ENCODE data around the gene KCNT2.

Gene KCNT2

DNA sequence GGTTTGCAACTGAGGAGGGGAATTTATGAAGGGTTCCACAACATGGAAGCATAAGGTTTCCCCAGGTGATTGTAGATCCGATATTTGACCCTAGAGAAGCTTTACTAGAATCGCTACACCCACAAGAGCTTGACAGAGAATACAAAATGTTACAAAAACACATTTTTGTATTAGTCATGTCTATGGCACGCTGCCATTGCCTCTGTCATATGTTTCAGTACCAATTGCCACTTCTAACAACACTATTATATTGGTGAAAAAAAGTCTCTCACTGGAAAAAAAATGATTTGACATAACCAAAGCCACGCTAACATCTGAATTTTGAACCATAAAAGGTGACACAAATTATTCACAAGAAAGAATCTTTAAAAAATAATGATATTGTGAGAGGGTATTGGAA is 214.5 kb downstream of the KCNT2 start:
- Mint-ChIP-seq H3K27ac (ENCODE audit: low read depth) (no peak overlapping the region), H3K36me3 (ENCODE audit: insufficient read depth) (no peaks in the 10 kb centered on the region), H3K9me3 (peaks cover 4% of the 10 kb centered on the region), H3K4me3 (no peak overlapping the region), H3K4me1 (no peaks in the 10 kb centered on the region), H3K27me3 (no peaks in the 10 kb centered on the region)
- DNase-seq (ENCODE audit: low spot score in 2 of 2) (no peak), ATAC-seq (replicated peaks; ENCODE audit: extremely low read depth, poor library complexity, severe bottlenecking) (no peak)

DNA sequence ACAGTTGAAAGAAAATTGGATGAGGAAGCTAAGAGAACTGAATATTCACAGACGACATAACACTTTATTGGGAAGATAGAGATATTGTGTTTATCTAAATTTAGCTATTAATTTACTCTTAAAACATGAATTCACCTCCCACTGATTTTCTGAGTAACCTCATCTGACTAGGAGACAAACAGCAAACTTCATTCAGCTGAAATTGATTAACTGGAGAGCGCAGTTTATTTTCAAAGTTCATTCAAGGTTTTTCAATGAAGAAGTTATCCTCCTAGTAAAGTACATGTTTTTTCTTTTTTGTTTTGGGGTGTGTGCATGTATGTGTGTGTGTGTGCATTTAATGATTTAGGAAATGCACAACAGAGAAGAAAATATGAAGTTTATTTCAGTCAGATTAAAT is 215.0 kb downstream of the KCNT2 start:
- peaks cover 4% of the 10 kb centered on the region for H3K9me3 Mint-ChIP-seq
- no peaks in the 10 kb centered on the region for H3K4me1 Mint-ChIP-seq
- H3K27me3 Mint-ChIP-seq: no peaks in the 10 kb centered on the region

DNA sequence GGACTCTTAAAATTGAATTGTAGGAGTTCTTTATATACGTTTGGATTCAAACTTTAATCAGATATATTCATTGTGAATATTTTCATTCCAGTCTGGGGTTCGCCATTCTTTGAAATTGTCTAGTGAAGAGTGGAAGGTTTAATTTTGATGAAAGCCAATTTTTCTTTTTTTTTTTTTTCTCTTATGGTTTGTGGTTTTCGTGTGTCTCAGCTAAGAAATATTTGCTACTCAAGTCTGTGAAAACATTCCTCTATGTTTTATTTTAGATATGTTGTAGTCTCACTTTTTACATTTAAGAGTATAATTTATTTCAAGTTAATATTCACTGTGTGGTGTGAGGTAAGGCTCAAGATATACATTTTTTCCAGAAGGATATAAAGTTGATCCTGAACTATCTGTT is 220.5 kb downstream of the KCNT2 start:
- Mint-ChIP-seq H3K36me3 (ENCODE audit: insufficient read depth) (no peaks in the 10 kb centered on the region), H3K4me1 (no peaks in the 10 kb centered on the region), H3K4me3 (no peak overlapping the region), H3K27ac (ENCODE audit: low read depth) (no peak overlapping the region), H3K27me3 (no peaks in the 10 kb centered on the region), H3K9me3 (peaks cover 14% of the 10 kb centered on the region)
- ATAC-seq (replicated peaks; ENCODE audit: extremely low read depth, poor library complexity, severe bottlenecking): no peak
- no peak for DNase-seq (ENCODE audit: low spot score in 2 of 2)

More for the DNA sequence above, 215.0 kb downstream of the KCNT2 start:
- ATAC-seq (replicated peaks; ENCODE audit: extremely low read depth, poor library complexity, severe bottlenecking) (no peak), DNase-seq (ENCODE audit: low spot score in 2 of 2) (no peak)
- Mint-ChIP-seq H3K36me3 (ENCODE audit: insufficient read depth) (no peaks in the 10 kb centered on the region), H3K4me3 (no peak overlapping the region), H3K27ac (ENCODE audit: low read depth) (no peak overlapping the region)

DNA sequence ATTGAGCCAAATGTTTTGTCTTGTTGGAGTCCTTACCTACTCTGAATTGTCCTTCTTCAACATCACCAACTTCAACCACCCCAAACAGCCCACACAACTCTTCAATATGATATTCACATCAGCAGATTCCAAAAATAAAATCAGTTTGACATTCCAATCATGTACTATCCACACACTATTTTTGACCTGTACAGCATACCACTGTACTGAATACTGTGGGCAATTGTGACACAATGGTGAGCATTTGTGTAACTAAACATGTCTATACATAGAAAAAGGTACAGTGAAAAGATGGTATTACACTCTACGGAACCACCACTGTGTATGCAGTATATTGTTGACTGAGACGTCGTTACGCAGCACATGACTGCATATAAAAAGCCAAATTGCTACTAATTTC is 223.1 kb downstream of the KCNT2 start:
- H3K9me3 Mint-ChIP-seq: peaks cover 11% of the 10 kb centered on the region
- no peaks in the 10 kb centered on the region for H3K4me1 Mint-ChIP-seq
- no peaks in the 10 kb centered on the region for H3K27me3 Mint-ChIP-seq
- ATAC-seq (replicated peaks; ENCODE audit: extremely low read depth, poor library complexity, severe bottlenecking) (no peak), DNase-seq (ENCODE audit: low spot score in 2 of 2) (no peak)
- no peak overlapping the region for H3K4me3 Mint-ChIP-seq
- H3K27ac Mint-ChIP-seq (ENCODE audit: low read depth): no peak overlapping the region
- H3K36me3 Mint-ChIP-seq (ENCODE audit: insufficient read depth): no peaks in the 10 kb centered on the region

DNA sequence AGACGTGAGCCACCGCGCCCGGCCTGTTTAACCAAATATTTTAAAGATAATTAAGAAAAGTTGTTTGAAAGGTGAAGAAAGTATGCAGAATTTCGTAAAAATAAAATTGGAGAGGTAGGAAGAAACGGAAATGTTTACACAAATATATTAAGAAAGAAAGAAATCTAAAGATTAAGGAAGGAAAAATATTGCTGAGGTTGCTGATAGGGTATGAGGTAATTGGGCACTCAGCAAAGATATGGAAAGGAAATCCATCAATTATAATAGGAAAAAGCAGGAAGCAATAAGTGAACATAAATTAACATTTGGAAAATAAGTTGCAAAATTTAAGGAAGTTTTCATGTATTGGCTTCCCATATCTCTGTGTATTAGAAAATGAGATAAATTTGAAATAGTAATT is 225.9 kb downstream of the KCNT2 start:
- Mint-ChIP-seq H3K4me1 (no peaks in the 10 kb centered on the region), H3K4me3 (no peak overlapping the region), H3K27me3 (no peaks in the 10 kb centered on the region), H3K27ac (ENCODE audit: low read depth) (no peak overlapping the region), H3K9me3 (peaks cover 11% of the 10 kb centered on the region), H3K36me3 (ENCODE audit: insufficient read depth) (no peaks in the 10 kb centered on the region)
- no peak for DNase-seq (ENCODE audit: low spot score in 2 of 2)
- no peak for ATAC-seq (replicated peaks; ENCODE audit: extremely low read depth, poor library complexity, severe bottlenecking)

DNA sequence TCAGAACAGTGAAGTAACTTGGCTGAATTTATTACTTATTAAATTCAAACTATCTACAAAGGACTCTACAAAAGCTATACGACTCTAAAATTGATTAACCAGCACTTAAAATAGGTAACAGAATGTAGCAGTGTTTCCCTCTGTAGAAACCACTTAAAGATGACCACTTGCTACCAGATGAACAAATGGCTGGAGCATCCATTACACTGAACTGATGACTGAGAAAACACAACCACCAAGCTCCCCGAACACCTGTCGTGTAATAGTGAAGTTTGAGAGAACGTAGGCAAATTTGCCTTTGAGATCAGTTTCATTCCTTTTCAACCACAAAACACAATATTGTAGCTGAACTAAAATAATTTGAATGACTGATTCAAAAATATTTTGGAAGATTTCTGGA is 226.7 kb downstream of the KCNT2 start:
- Mint-ChIP-seq H3K27ac (ENCODE audit: low read depth) (no peak overlapping the region), H3K4me3 (no peak overlapping the region), H3K9me3 (peaks cover 11% of the 10 kb centered on the region), H3K27me3 (no peaks in the 10 kb centered on the region), H3K36me3 (ENCODE audit: insufficient read depth) (no peaks in the 10 kb centered on the region), H3K4me1 (no peaks in the 10 kb centered on the region)
- no peak for ATAC-seq (replicated peaks; ENCODE audit: extremely low read depth, poor library complexity, severe bottlenecking)
- no peak for DNase-seq (ENCODE audit: low spot score in 2 of 2)

DNA sequence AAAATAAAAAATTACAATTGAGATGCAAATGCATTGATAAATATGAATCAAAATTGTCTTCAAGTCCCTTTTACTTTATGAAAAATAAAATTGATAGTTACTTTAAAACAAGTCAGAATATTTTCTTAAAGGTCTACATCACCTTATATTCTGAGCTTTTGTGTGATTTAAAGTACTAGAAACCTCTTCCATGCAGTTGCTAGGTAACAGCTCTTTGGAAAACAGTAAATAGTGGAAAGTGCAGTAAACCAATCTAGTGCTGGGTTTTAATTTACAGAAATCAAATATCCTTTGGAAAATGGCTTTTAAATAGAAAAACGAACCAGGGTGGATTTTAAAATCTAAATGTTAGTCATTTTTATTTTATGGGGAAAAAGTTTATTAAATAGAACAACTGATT is 227.9 kb downstream of the KCNT2 start:
- Mint-ChIP-seq H3K9me3 (peaks cover 11% of the 10 kb centered on the region), H3K4me1 (no peaks in the 10 kb centered on the region), H3K4me3 (no peak overlapping the region), H3K27me3 (no peaks in the 10 kb centered on the region), H3K27ac (ENCODE audit: low read depth) (no peak overlapping the region), H3K36me3 (ENCODE audit: insufficient read depth) (no peaks in the 10 kb centered on the region)
- ATAC-seq (replicated peaks; ENCODE audit: extremely low read depth, poor library complexity, severe bottlenecking) (no peak), DNase-seq (ENCODE audit: low spot score in 2 of 2) (no peak)

DNA sequence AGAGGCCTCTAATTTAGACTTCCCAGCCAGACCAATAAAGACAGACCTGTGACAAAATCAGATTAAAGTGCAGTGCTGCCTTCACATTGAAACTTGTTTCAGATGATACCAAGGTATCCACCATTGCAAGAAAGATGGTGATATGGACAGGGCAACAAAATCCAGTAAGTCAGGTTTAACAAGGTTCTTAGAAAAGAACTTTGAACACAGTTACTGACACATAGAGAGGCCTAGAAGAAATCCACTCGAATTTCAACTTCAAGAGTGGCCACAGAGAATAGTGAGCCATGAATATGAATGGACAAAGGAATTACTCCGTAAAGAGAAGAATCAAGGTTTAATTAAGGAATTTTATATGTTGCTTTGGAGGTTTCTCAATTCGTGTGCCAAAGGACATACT is 230.4 kb downstream of the KCNT2 start:
- DNase-seq (ENCODE audit: low spot score in 2 of 2): no peak
- no peaks in the 10 kb centered on the region for H3K36me3 Mint-ChIP-seq (ENCODE audit: insufficient read depth)
- no peaks in the 10 kb centered on the region for H3K9me3 Mint-ChIP-seq
- no peak overlapping the region for H3K4me3 Mint-ChIP-seq
- no peaks in the 10 kb centered on the region for H3K27me3 Mint-ChIP-seq
- H3K27ac Mint-ChIP-seq (ENCODE audit: low read depth): no peak overlapping the region
- H3K4me1 Mint-ChIP-seq: no peaks in the 10 kb centered on the region
- no peak for ATAC-seq (replicated peaks; ENCODE audit: extremely low read depth, poor library complexity, severe bottlenecking)

DNA sequence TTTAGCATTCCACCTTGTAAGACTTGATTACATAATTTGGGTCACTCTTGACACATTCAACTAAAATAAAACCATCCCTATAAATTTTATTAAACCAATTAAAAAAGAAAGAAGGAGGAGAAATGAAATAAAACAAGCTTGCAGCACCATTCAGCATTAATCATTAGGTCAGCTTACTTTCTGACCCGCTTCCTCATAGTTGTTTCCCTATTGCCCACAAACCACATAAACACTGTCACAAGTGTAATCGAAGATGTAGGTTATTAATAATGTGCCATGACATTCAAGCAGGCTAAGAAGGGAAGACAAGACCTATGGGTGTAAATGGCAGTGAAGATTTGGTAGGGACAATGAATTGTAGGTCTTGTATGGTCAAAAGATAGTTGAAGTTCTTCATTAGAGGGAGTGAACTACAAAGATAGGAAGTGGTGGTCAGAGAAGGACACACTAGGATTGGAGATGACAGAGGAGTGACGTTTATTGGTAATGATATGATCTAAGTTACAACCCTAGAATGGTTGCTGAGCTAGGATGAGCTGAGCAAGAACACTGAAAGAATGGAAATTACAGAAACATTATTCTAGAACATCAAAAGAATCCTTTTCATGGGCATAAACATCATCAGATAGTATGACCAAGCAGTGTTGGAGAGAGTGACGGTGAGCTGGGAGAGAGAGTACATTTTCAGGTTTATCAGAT is 231.5 kb downstream of the KCNT2 start:
- H3K36me3 Mint-ChIP-seq (ENCODE audit: insufficient read depth): no peaks in the 10 kb centered on the region
- no peaks in the 10 kb centered on the region for H3K27me3 Mint-ChIP-seq
- no peaks in the 10 kb centered on the region for H3K9me3 Mint-ChIP-seq
- no peak overlapping the region for H3K4me3 Mint-ChIP-seq
- no peaks in the 10 kb centered on the region for H3K4me1 Mint-ChIP-seq
- ATAC-seq (replicated peaks; ENCODE audit: extremely low read depth, poor library complexity, severe bottlenecking) (no peak), DNase-seq (ENCODE audit: low spot score in 2 of 2) (no peak)
- no peak overlapping the region for H3K27ac Mint-ChIP-seq (ENCODE audit: low read depth)

DNA sequence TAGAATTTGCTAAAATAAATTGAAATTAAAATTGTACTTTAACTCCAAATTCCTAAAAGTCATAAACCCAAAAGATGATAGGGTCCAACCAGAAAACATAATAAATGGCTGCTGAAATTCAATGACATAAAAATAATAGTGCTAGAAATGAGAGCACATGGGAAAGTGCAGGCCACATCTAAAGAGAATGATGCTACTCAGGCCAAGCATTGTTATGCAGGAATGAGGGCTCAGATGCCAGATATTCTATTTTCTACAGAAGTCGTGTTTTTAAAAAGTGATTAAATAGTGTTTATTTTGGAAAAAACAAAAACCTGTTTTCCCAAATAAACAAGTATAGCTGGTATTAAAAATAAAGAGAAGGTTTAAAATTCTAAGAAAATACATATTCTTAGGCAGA is 234.4 kb downstream of the KCNT2 start:
- no peak for DNase-seq (ENCODE audit: low spot score in 2 of 2)
- no peaks in the 10 kb centered on the region for H3K9me3 Mint-ChIP-seq
- ATAC-seq (replicated peaks; ENCODE audit: extremely low read depth, poor library complexity, severe bottlenecking): no peak
- H3K4me3 Mint-ChIP-seq: no peak overlapping the region
- no peak overlapping the region for H3K27ac Mint-ChIP-seq (ENCODE audit: low read depth)
- no peaks in the 10 kb centered on the region for H3K36me3 Mint-ChIP-seq (ENCODE audit: insufficient read depth)
- H3K4me1 Mint-ChIP-seq: no peaks in the 10 kb centered on the region
- no peaks in the 10 kb centered on the region for H3K27me3 Mint-ChIP-seq

DNA sequence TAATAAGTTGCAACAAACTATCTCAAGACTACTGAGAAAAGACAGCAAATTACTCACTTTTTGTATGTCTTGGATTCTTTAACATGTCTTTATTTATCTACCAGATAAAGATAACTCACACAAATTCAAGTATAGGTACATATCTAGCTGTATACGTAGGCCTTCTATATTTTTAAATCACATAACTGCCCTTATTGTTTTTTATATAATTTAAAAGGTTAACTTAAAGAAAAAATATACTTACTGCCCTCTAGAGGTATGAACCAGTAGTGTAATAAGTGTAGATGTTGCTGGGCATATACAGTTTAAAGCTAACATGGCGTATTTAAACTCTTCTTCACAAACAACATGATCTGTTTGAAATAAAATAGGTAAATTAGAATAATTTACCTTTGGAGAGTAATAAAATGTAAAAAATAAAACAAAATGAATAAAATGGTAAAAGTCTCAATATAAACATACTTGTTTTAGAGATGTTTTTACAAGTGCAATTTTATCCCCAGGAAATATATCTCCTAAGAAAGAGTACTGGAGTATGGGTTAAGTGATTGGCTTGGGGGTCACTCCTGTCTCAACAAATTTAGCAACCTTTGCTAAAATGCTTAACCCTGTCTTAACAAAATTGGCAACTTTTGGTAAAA is 235.2 kb downstream of the KCNT2 start:
- ATAC-seq (replicated peaks; ENCODE audit: extremely low read depth, poor library complexity, severe bottlenecking): no peak
- Mint-ChIP-seq H3K4me3 (no peak overlapping the region), H3K9me3 (no peaks in the 10 kb centered on the region), H3K4me1 (no peaks in the 10 kb centered on the region), H3K36me3 (ENCODE audit: insufficient read depth) (no peaks in the 10 kb centered on the region), H3K27me3 (no peaks in the 10 kb centered on the region), H3K27ac (ENCODE audit: low read depth) (no peak overlapping the region)
- no peak for DNase-seq (ENCODE audit: low spot score in 2 of 2)

DNA sequence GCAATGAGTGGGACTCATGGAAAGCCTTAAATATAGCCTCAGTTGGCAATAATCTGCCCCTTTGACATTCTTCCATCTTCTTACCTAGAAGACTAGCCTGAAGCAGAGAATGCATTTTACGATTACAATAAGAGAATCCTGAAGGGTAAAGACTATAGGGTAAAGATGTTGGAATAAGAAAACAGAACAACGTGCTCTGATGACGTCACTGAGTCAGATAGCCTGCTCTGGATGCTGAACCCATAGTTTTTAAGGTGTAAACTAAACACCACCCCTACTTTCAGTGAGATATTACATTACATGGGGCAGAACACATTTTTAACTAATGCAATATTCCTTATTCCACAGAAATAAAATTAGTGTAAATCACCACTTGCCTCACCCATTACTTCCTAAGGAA is 240.4 kb downstream of the KCNT2 start:
- DNase-seq (ENCODE audit: low spot score in 2 of 2) (no peak), ATAC-seq (replicated peaks; ENCODE audit: extremely low read depth, poor library complexity, severe bottlenecking) (no peak)
- Mint-ChIP-seq H3K27ac (ENCODE audit: low read depth) (no peak overlapping the region), H3K4me3 (no peak overlapping the region), H3K27me3 (no peaks in the 10 kb centered on the region), H3K9me3 (no peaks in the 10 kb centered on the region), H3K4me1 (no peaks in the 10 kb centered on the region), H3K36me3 (ENCODE audit: insufficient read depth) (no peaks in the 10 kb centered on the region)

DNA sequence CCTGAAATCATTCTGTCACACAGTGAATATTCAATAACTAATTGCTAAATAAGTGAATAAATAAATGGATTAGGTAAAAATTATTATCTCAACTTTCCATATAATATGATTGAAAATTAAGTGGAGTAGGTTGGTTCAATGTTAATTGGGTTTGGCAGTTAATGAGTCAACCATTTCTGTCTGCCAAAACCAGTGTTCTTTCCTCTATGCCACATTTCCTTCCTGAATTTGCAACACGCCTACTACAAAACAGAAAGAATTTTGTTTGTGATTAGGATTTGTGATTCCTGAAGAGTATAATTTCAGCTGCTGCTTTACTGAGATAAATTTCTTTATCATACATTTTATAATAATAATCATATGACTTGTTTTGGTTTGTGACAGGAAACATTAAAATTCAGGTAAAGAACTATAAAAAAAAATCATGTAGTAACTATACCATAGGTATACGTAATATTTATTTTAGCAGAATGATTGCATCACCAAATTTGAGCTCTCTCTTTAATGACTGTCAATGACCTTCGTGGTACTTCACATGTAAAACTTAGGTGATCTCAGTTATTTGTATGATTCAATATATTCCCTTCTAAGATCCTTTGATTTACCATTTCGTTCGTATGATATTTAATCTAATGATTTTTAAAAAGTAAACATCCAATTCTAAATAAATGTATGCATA is 241.3 kb downstream of the KCNT2 start:
- Mint-ChIP-seq H3K36me3 (ENCODE audit: insufficient read depth) (no peaks in the 10 kb centered on the region), H3K4me3 (no peak overlapping the region), H3K9me3 (no peaks in the 10 kb centered on the region), H3K27me3 (no peaks in the 10 kb centered on the region), H3K27ac (ENCODE audit: low read depth) (no peak overlapping the region), H3K4me1 (no peaks in the 10 kb centered on the region)
- DNase-seq (ENCODE audit: low spot score in 2 of 2): no peak
- no peak for ATAC-seq (replicated peaks; ENCODE audit: extremely low read depth, poor library complexity, severe bottlenecking)

Data from central memory CD8-positive, alpha-beta T cell (primary cell).